Hematopoietic multipotent progenitor cell treated with erythropoietin and hydrocortisone succinate and interleukin-3 and kit ligand, for 17 days (in vitro differentiated cells): ENCODE results near the gene AQP3.
"Not testable (repeated sequence)": the region's sequence is repeated elsewhere in the genome, so short reads cannot be mapped to it uniquely, and the experiment has no call there.

ENCODE experiments used
- DNase-seq: peaks from one replicate; pipeline ENCODE4 v3.0.0-alpha.2; 2015; ENCODE audit warnings: low spot score

Gene AQP3

DNA sequence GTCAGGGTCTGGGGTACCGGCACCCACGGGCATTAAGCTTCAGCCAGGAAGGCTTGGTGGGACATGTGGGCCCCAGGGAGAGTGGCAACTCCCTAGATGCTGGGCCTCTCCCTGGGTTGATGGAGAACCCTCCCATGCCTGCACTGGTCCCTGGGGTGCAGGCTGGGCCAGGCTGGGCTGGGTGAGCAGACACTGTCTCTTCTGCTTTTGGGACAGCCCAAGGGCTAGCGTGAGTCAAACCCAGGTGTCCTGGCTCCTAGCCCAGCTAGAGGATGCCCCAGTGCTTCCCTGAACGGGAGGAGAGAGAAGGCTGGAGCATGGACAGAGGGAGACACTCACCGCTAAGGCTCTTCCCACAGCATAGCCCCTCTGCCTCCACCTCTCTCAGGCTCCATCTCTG is 39.3 kb downstream of the AQP3 start:
- DNase-seq, result no peak

DNA sequence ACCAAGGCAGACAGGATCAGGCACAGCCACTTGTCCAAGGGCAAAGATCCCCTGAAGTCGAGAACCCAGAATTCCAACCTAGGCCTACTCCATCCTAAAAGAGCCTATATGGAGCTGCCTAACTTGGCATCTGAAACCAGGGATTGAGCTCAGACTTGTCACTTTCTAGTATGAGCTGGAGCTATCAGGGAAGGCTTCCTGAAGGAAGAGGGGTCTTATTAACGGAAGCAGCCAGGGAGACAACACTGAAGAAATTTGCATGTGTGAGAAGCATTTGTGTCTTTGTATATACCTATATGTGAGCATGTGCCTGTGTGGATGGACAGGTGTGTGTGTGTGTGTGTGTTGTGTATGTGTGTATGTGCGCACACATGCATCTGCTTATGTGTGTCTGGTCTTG is 40.3 kb downstream of the AQP3 start:
- no peak for DNase-seq

DNA sequence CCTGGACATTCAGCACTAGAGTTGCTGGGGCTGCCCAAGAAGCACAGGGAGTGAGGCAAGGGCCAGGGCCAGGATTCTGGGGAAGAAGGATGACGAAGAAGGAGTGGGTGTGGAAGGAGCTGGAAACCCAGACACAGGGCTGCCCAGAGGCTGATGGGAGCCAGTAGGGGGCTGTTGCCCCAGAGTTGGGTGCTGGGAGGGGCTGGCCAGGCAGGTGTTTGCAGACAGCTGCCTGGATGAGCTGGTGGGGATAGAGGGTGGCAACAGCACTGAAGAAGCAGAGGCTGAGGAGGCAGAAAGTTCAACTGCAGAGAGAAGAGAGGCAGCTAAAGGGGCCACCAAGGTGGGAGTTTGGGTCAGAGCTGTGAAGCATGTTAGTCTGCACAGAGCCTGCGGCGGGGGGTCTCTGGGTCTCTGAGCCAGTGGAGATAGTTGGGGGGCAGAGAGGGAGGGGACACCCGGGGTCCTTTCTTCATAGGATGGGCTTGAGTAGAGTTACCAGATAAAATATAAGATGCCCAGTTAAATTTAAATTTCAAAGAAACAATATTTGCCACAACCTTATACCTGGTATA is 42.5 kb downstream of the AQP3 start:
- no peak for DNase-seq

- no peak for DNase-seq
These were observed 43.2 kb downstream of the AQP3 start for GRCh38 chr9:33403941-33404787.

GRCh38 chr9:33402371-33402770 is 45.0 kb downstream of the AQP3 start, which contains the start of gene AQP7:
TSS of gene AQP7 (minus strand) at chr9:33402568. CDS start at chr9:33401262, 1,306 bp downstream.
- DNase-seq, result not testable (repeated sequence)

DNA sequence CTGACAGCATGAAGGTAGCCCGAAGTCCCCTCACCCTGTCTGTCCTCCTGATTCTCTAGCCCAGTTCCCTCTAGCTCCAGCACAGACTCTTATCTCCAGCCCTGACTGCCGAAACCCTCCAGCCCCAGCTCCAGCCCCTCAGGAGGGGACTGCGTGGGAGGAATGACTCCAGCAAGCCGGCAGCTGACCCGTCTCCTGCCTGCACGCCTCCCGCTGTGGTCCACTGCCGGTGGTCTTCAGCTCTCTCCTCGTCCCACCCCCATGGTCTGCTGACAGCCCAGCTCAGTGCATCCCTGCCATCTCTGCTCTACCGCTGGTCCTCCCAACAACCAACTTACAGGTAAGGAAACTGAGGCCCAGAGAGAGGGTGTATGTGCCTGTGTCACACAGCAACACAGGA is 45.6 kb downstream of the AQP3 start:
- DNase-seq, result not testable (repeated sequence)

DNA sequence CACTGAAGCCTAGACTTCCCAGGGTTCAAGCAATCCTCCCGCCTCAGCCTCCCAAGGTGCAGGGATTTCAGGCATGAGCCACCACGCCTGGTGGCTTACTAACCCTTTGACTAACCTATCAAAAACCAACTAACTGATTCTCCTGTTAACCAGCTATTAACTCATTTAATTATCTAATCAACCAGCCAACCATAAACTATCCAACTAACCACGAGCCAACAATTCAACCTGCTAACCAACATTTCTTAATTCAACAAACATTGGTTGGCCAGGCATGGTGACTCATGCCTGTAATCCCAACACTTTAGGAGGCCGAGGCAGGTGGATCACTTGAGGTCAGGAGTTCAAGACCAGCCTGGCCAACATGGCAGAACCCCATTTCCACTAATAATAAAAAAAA is 48.3 kb downstream of the AQP3 start:
- DNase-seq, result not testable (repeated sequence)

DNA sequence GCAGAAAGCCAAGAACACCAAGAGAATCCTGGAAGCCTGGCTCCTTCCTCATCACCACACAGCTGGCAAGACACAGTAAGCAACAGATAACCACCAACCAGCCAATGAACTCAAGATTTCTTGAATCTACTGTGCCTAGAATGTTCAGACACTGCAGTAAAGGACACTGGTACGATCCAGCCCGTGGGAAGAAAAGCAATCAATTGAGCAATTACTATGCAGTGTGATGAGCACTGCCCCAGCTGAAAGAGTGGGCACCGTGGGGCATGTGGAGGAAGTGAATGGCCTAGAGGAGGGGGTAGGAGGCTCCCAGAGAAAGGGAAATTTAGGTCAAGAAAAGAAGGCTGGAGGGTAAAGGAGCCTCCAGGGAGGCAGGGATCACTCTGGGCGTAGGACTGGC is 49.6 kb downstream of the AQP3 start:
- not testable (repeated sequence) for DNase-seq

- DNase-seq, result not testable (repeated sequence)
These were observed 52.1 kb downstream of the AQP3 start for GRCh38 chr9:33395159-33395879.

DNA sequence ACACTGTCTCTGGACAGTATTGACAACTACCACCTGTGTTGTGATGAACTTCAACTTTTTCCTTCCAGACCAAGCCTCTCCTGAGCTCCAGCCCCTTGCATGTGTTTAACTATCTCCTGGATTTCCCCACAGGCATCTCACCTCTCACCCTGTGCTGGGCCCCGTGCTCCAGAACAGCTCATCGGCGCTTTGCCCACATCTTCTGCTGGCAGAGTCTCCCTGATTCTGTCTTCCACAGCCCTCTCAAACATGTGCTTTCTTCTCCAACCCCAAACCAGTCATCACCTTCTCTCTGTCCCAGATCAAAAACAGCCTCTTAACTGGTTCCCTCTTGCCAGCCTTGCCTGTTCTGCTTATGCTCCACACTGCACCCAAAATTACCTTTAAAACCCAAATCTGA is 53.4 kb downstream of the AQP3 start:
- not testable (repeated sequence) for DNase-seq

- no peak for DNase-seq
These were observed 53.8 kb downstream of the AQP3 start for GRCh38 chr9:33393581-33393980.

DNA sequence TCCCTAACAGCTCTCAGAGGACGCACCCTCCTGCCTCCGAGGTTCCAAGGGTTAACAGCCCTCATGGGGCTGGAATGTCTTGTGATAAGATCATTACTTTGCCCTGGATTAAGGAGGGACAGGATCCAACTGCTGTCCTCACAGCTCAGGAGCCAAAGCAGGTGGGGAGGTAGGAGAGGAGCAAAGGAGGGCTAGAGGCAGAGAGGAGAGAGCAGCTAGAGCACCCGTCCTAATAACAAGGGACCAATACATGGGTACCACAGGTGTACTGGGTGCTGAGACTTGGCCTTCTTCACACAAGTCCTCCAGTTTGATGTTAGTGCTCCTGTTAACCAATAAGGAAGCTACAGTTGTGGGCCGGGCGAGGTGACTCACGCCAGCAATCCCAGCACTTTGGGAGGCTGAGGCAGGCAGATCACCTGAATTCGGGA is 54.8 kb downstream of the AQP3 start:
- not testable (repeated sequence) for DNase-seq
